Retinal pigment epithelial cell (primary cell): Measurements from ENCODE around the gene NAPB.
A peak's percentile ranks its signal among the peaks of the same experiment; 100 is the strongest.
"Not testable (repeated sequence)": the region's sequence is repeated elsewhere in the genome, so short reads cannot be mapped to it uniquely, and the experiment has no call there.

Source experiments
- DNase-seq: peaks from one replicate; pipeline ENCODE4 v3.0.0-alpha.2; 2010; ENCODE audit warnings: low read depth
- H3K4me3 ChIP-seq: 2 replicates; pipeline ENCODE4 v1.5.1; 2011; ENCODE audit warnings: mild to moderate bottlenecking, low read length, control low read depth, moderate library complexity
- CTCF ChIP-seq: conservative IDR thresholded peaks from 2 replicates; pipeline ENCODE4 v1.5.1; 2011; ENCODE audit warnings: low read depth, low read length, control low read depth, inconsistent platforms

NAPB gene

GRCh38 chr20:23357767-23358562, 63.3 kb downstream of the NAPB start:
- peak overlapping the region; percentile 82 for H3K4me3 ChIP-seq
- TF ChIP-seq CTCF, result no peak

DNA sequence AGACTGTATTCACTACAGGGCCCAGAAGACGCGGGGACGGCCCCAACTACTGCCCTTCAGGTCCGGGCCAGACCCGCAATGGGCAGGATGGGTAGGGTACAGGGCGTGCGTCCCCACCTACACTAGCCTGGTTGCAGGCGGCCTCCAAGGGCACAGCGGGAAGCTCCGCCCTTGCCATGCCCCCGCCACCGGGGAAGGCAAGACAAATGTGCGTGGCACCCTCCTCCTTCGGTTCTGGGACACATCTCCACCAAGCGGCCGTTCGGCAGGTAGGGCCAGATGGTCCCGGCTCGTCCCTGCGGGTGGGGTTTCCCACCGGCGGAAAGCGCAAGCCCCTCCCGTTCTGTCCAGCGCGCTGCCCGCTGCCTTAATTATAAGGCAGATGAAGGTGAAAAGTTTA, 65.1 kb downstream of the NAPB start:
- no peak for TF ChIP-seq CTCF
- H3K4me3 ChIP-seq, result no peak overlapping the region
- no peak for DNase-seq

More at GRCh38 chr20:23357767-23358562, 63.3 kb downstream of the NAPB start:
- peak; percentile 97 for DNase-seq

- DNase-seq, result no peak
- no peak for TF ChIP-seq CTCF
Measured at GRCh38 chr20:23350904-23351838, 70.1 kb downstream of the NAPB start.

DNA sequence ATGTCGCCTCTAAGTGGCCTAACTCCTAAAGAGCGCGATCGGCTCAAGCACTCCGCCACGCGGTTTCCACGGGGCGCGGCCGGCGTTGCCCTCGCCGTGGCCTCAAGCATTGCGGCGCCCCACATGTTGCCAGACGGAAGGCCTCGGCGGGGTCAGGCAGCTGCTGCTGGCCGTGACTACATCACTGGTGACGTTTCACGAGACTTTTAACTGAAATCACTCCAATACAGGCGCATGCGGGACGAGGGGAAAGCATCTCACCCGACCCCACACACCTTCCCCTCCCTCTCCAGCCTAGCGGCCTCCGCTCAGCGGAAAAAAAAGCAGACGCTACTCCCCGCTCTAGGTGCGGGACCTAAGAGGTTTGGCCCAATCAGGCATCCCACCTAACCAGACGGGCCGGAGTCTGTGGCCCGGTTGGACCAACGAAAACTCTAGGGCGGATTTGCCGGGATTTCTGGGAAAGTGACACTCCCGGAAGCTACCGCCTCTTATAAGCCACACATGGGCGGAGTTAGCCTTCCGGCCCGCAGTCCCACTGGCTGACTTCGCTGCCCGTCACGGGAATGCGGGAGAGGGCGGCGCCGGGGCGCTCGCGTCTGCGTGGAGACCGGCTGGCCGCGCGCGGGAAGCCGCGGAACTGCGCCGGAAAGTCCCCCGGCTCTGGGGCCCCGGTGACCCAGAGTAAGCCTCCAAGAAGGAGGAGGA, 70.9 kb downstream of the NAPB start, which contains the start of gene NXT1:
NXT1 (plus strand) TSS at position 596 of the 708 bp plus-strand sequence. CDS start 3,251 bp downstream, outside the sequence.
- no peak for TF ChIP-seq CTCF
- DNase-seq, result peak; percentile 95
- peak within 1 kb of the TSS; percentile 85 for H3K4me3 ChIP-seq

More at GRCh38 chr20:23350904-23351838, 70.1 kb downstream of the NAPB start:
- peak overlapping the region; percentile 85 for H3K4me3 ChIP-seq

- H3K4me3 ChIP-seq, result peak overlapping the region; percentile 85
- no peak for DNase-seq
- peak; percentile 47 for TF ChIP-seq CTCF
Measured at GRCh38 chr20:23349338-23350195, 71.7 kb downstream of the NAPB start.

DNA sequence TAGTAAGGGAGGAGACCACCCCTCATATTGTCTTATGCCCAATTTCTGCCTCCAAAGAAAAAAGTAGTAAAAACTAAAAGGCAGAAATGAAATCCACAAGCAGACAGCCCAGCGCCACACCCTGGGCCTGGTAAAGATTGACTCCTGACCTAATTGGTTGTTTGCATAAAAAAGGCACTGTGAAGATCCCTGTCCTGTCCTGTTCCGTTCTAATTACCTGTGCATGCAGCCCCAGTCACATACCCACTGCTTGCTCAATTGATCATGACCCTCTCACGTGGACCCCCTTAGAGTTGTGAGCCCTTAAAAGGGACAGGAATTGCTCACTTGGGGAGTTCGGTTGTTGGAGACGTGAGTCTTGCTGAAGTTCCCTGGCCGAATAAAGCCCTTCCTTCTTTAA, 72.8 kb downstream of the NAPB start:
- not testable (repeated sequence) for H3K4me3 ChIP-seq, DNase-seq
